HCT116 (cell line): ENCODE results near the gene TRERF1. TPM values are rescaled to one million over a fixed set of nuclear protein-coding genes. Genes with fewer than 3 reads are reported as not detected.

Source experiments
- ATAC-seq: fragments of 200-7000 bp; cut with Tn5 transposase; 2 replicates; pipeline ENCODE4 v1.9.1; 2020; ENCODE audit warnings: mild to moderate bottlenecking, moderate library complexity
- BruUV-seq: library from RNA; stranded (reverse); fragments of 400-500 nt; replicated peaks from 2 replicates; lab custom pipeline; 2021; lab: Mats Ljungman, UMichigan
- CTCF ChIA-PET: fragments of 300-600 bp; sonication (Branson Sonifier 250); formaldehyde crosslinking; loops from one replicate; lab custom pipeline; 2021; ENCODE audit warnings: antibody characterized with exemption; lab: Charles Lee
- POLR2A ChIA-PET: fragments of 300-600, 350-600 bp; sonication (Branson Sonifier 250); formaldehyde crosslinking; loops from one replicate; lab custom pipeline; 2021; ENCODE audit warnings: antibody characterized with exemption; lab: Charles Lee
- RAD21 ChIA-PET, 2 experiments: fragments of 300-600 bp; sonication (Branson Sonifier 250); formaldehyde crosslinking; loops; one replicate each; lab custom pipeline; 2023; ENCODE audit warnings: low total read pairs in 2 of 2; ENCODE audit not compliant: uncharacterized antibody in 2 of 2, unreplicated experiment in 2 of 2, low non-redundant PET in 1 of 2; lab: Charles Lee
- DNase-seq: peaks from one replicate; pipeline ENCODE4 v3.0.0-alpha.2; 2010; ENCODE audit warnings: low read depth, low spot score
- H2AFZ ChIP-seq: fragments of 200-600 bp; shearing (Covaris generic), sonication (generic); 2 replicates; pipeline ENCODE4 v1.6.1; 2017; ENCODE audit warnings: low read depth, mixed run types, mixed read lengths, antibody characterized with exemption, low read length; ENCODE audit not compliant: poor library complexity, severe bottlenecking
- H3K27ac ChIP-seq: 2 replicates; pipeline ENCODE4 v1.5.1; 2012; ENCODE audit warnings: low read depth, low read length
- H3K27me3 ChIP-seq: fragments of 200-600 bp; sonication (generic); 2 replicates; pipeline ENCODE4 v1.6.1; 2016; ENCODE audit warnings: mixed run types, low read length, mixed read lengths; ENCODE audit not compliant: insufficient read depth
- H3K36me3 ChIP-seq, 2 experiments: fragments of 200-500 bp in 1 of 2; fragments of 200-600 bp in 1 of 2; sonication (Bioruptor generic) in 1 of 2; sonication (generic) in 1 of 2; 2 replicates each; pipeline versions ENCODE4 v1.5.1 to v1.6.1; 2014 to 2016; ENCODE audit warnings: low read length in 2 of 2, inconsistent platforms in 1 of 2, mixed read lengths in 1 of 2, mixed run types in 1 of 2; ENCODE audit not compliant: insufficient read depth in 2 of 2, control insufficient read depth in 1 of 2
- H3K4me1 ChIP-seq, 2 experiments: fragments of 200-600 bp in 1 of 2; sonication (generic) in 1 of 2; 2 replicates each; pipeline versions ENCODE4 v1.5.1 to v1.6.1; 2012 to 2017; ENCODE audit warnings: low read length in 2 of 2, inconsistent platforms in 1 of 2, mild to moderate bottlenecking in 1 of 2, mixed read lengths in 1 of 2, mixed run types in 1 of 2, moderate library complexity in 1 of 2; ENCODE audit not compliant: insufficient read depth in 2 of 2, control insufficient read depth in 1 of 2
- H3K4me2 ChIP-seq: fragments of 200-600 bp; sonication (generic); 2 replicates; pipeline ENCODE4 v1.6.1; 2017; ENCODE audit warnings: mixed run types, low read length, mixed read lengths
- H3K4me3 ChIP-seq, 2 experiments: fragments of 200-600 bp in 1 of 2; sonication (generic) in 1 of 2; replicated peaks in 1 of 2; 2 replicates each; pipeline ENCODE4 v1.5.1; 2011 to 2016; ENCODE audit warnings: low read length in 2 of 2, control low read depth in 1 of 2, low read depth in 1 of 2, mild to moderate bottlenecking in 1 of 2, mixed read lengths in 1 of 2, mixed run types in 1 of 2
- H3K79me2 ChIP-seq: fragments of 200-600 bp; sonication (generic); 2 replicates; pipeline ENCODE4 v1.6.1; 2017; ENCODE audit warnings: mild to moderate bottlenecking, mixed run types, low read length, moderate library complexity, mixed read lengths; ENCODE audit not compliant: insufficient read depth
- H3K9ac ChIP-seq: fragments of 200-600 bp; sonication (generic); 2 replicates; pipeline ENCODE4 v1.6.1; 2016; ENCODE audit warnings: low read length, mixed read lengths
- H3K9me2 ChIP-seq: fragments of 200-600 bp; sonication (generic), shearing (Covaris generic); 2 replicates; pipeline ENCODE4 v1.6.1; 2017; ENCODE audit warnings: mixed run types, mild to moderate bottlenecking, moderate library complexity; ENCODE audit not compliant: insufficient read depth
- H3K9me3 ChIP-seq, 2 experiments: fragments of 200-500 bp in 1 of 2; fragments of 200-600 bp in 1 of 2; sonication (Bioruptor generic) in 1 of 2; sonication (generic) in 1 of 2; 2 replicates each; pipeline ENCODE4 v1.6.1; 2014 to 2017; ENCODE audit warnings: low read length in 2 of 2, mixed read lengths in 2 of 2, inconsistent platforms in 1 of 2, low read depth in 1 of 2, mild to moderate bottlenecking in 1 of 2, mixed run types in 1 of 2, moderate library complexity in 1 of 2; ENCODE audit not compliant: control insufficient read depth in 1 of 2, insufficient read depth in 1 of 2
- H4K20me1 ChIP-seq: fragments of 200-600 bp; sonication (generic), shearing (Covaris generic); 2 replicates; pipeline ENCODE4 v1.6.1; 2017; ENCODE audit warnings: mixed run types, mild to moderate bottlenecking, moderate library complexity; ENCODE audit not compliant: insufficient read depth
- ATF3 ChIP-seq: IDR thresholded peaks from 2 replicates; pipeline ENCODE4 v1.6.1; 2012
- CBX3 ChIP-seq: IDR thresholded peaks from 2 replicates; pipeline ENCODE4 v1.6.1; 2012; ENCODE audit warnings: low read depth
- CEBPB ChIP-seq: IDR thresholded peaks from 2 replicates; pipeline ENCODE4 v1.6.1; 2012; ENCODE audit warnings: low read depth
- CTCF ChIP-seq, 3 experiments: fragments of 200-600 bp in 1 of 3; sonication (generic) in 1 of 3; IDR thresholded peaks in 2 of 3; conservative IDR thresholded peaks in 1 of 3; 2 replicates each; pipeline ENCODE4 v1.5.1; 2012 to 2017; ENCODE audit warnings: low read depth in 2 of 3, low read length in 2 of 3, antibody characterized with exemption in 1 of 3, borderline replicate concordance in 1 of 3, control low read depth in 1 of 3, mild to moderate bottlenecking in 1 of 3, mixed read lengths in 1 of 3, mixed run types in 1 of 3, moderate library complexity in 1 of 3; ENCODE audit not compliant: insufficient read depth in 1 of 3
- ELF1 ChIP-seq: IDR thresholded peaks from 2 replicates; pipeline ENCODE4 v1.6.1; 2012; ENCODE audit warnings: low read depth, borderline replicate concordance
- EZH2 ChIP-seq: fragments of 200-600 bp; sonication (generic); IDR thresholded peaks from 2 replicates; pipeline ENCODE4 v1.6.1; 2017; ENCODE audit warnings: antibody characterized with exemption, mixed run types
- EZH2phosphoT487 ChIP-seq: fragments of 200-600 bp; IDR thresholded peaks from 2 replicates; pipeline ENCODE4 v1.6.1; 2018; ENCODE audit warnings: antibody characterized with exemption, borderline replicate concordance
- FOSL1 ChIP-seq: IDR thresholded peaks from 2 replicates; pipeline ENCODE4 v1.6.1; 2012; ENCODE audit warnings: low read depth
- JUND ChIP-seq: IDR thresholded peaks from 2 replicates; pipeline ENCODE4 v1.6.1; 2012
- POLR2A ChIP-seq: IDR thresholded peaks from 2 replicates; pipeline ENCODE4 v1.7.0; 2011; ENCODE audit warnings: borderline replicate concordance; ENCODE audit not compliant: insufficient read depth, insufficient read length; ENCODE audit errors: extremely low read depth
- RAD21 ChIP-seq: IDR thresholded peaks from 2 replicates; pipeline ENCODE4 v1.6.1; 2012; ENCODE audit warnings: low read depth, mild to moderate bottlenecking
- REST ChIP-seq: IDR thresholded peaks from 2 replicates; pipeline ENCODE4 v1.6.1; 2012; ENCODE audit warnings: low read depth
- SIN3A ChIP-seq: IDR thresholded peaks from 2 replicates; pipeline ENCODE4 v1.6.1; 2012; ENCODE audit warnings: low read depth
- SP1 ChIP-seq: IDR thresholded peaks from 2 replicates; pipeline ENCODE4 v1.6.1; 2012; ENCODE audit warnings: low read depth
- TCF7L2 ChIP-seq: IDR thresholded peaks from 2 replicates; pipeline ENCODE4 v1.7.0; 2011; ENCODE audit warnings: borderline replicate concordance, inconsistent platforms; ENCODE audit not compliant: insufficient read depth, insufficient read length; ENCODE audit errors: extremely low read depth
- ZBTB33 ChIP-seq: IDR thresholded peaks from 2 replicates; pipeline ENCODE4 v1.6.1; 2011; ENCODE audit warnings: mild to moderate bottlenecking, low read length, moderate library complexity; ENCODE audit not compliant: insufficient replicate concordance; ENCODE audit errors: extremely low read depth
- ZFX ChIP-seq: fragments of 450-650 bp; IDR thresholded peaks from 2 replicates; pipeline ENCODE4 v1.6.1; 2017
- ZNF274 ChIP-seq: fragments of 200-500 bp; sonication (Bioruptor generic); IDR thresholded peaks from 2 replicates; pipeline ENCODE4 v1.6.1; 2014; ENCODE audit warnings: mild to moderate bottlenecking, low read depth, low read length, inconsistent platforms
- intact Hi-C: fragments of 100-400 bp; cut with micrococcal nuclease; formaldehyde crosslinking; loops from 2 replicates; pipeline ENCODE4 v1.10.0; 2022
- total RNA-seq: library from RNA; stranded (reverse); gene quantifications from one replicate; pipeline ENCODE4 v1.2.1, GENCODE V29; 2021; ENCODE audit not compliant: unreplicated experiment

Gene TRERF1
- total RNA-seq, 1 experiment from 2014 or later = 12.4 TPM

- Histone ChIP-seq H3K4me3 (peak overlapping the region in 1 of 2 experiments; percentile 42; a peak in 2 of 4 replicates), H3K4me1 (peaks cover 62 to 69% of the 10 kb centered on the region in 2 experiments), H3K4me2 (peak overlapping the region; percentile 72), H3K9ac (peak overlapping the region; percentile 41), H3K79me2 (no peaks in the 10 kb centered on the region), H3K9me3 (no peaks in the 10 kb centered on the region), H3K36me3 (no peaks in the 10 kb centered on the region), H2AFZ (no peak overlapping the region), H3K27ac (peak overlapping the region; percentile 77), H3K9me2 (no peaks in the 10 kb centered on the region), H4K20me1 (no peaks in the 10 kb centered on the region), H3K27me3 (no peaks in the 10 kb centered on the region)
- no TSS peak for BruUV-seq
- RAD21 ChIA-PET = interaction anchor here (0.6 to 0.9 kb wide), 3 partner anchors 13 to 55 kb away, joined by 3 to 6 read pairs (median 3); no protein-coding TSS in a partner anchor
- CTCF ChIA-PET = interaction anchor here (1.3 kb wide), 1 partner anchor 231 kb away, joined by 5 read pairs; no protein-coding TSS in a partner anchor
- POLR2A ChIA-PET = interaction anchor here (0.7 kb wide), 1 partner anchor 136 kb away, joined by 3 read pairs; the partner anchor contains the start of gene TRERF1
- peak; percentile 90 for DNase-seq
- intact Hi-C loops = no loop called here
- peak; percentile 86 for ATAC-seq
- TF ChIP-seq EZH2phosphoT487 (no peak), ZNF274 (no peak), EZH2 (no peak), ELF1 (no peak), POLR2A (no peak), ZBTB33 (peak; percentile 20), RAD21 (peak; percentile 42), REST (no peak), SP1 (peak; percentile 96), CTCF (IDR thresholded peaks at IDR 0.05 in 2 of 3, conservative IDR thresholded peaks at IDR 0.05 in 1 of 3; ENCODE audit: borderline replicate concordance in 1 of 3, insufficient read depth in 1 of 3, low read depth in 2 of 3, low read length in 2 of 3) (no peak), SIN3A (peak; percentile 96), ATF3 (peak; percentile 75; the same call in 1 of the 2 replicates), FOSL1 (peak; percentile 98), JUND (peak; percentile 99), ZFX (no peak), CBX3 (peak; percentile 95), TCF7L2 (peak; percentile 34), CEBPB (peak; percentile 71)
Observed at GRCh38 chr6:42315991-42316970, 135.4 kb downstream of the TRERF1 start.
